ENCODE data around the gene EIF6. TPM values are rescaled to one million over a fixed set of nuclear protein-coding genes. Genes with fewer than 3 reads are reported as not detected.

EIF6 gene
- total RNA-seq, 2 donors from 2014 or later: 127 to 132 TPM

GRCh38 chr20:35238735-35239134 lies 45.8 kb downstream of the EIF6 start:
- peaks cover 50% of the 10 kb centered on the region for H3K9me3 Mint-ChIP-seq
- no peaks in the 10 kb centered on the region for H3K27me3 Mint-ChIP-seq (ENCODE audit: insufficient read depth)
- Histone ChIP-seq H3K4me1 (ENCODE audit: control insufficient read depth, insufficient read depth, low read length) (peaks cover 8% of the 10 kb centered on the region), H3K9ac (ENCODE audit: extremely low read depth, low read length, poor library complexity, severe bottlenecking) (no peak overlapping the region), H3K27ac (ENCODE audit: low read depth, low read length) (no peak overlapping the region), H3K36me3 (ENCODE audit: control insufficient read depth, insufficient read depth, low read length) (no peaks in the 10 kb centered on the region), H3K27me3 (ENCODE audit: control insufficient read depth, insufficient read depth, low read length, poor library complexity, severe bottlenecking) (no peaks in the 10 kb centered on the region), H3K9me3 (ENCODE audit: control insufficient read depth, low read length) (peaks cover 7% of the 10 kb centered on the region), H3K4me3 (ENCODE audit: low read length) (no peak overlapping the region)
- peaks cover 14% of the 10 kb centered on the region for H3K4me1 Mint-ChIP-seq
- H3K27ac Mint-ChIP-seq: no peak overlapping the region
- 86 to 100% methylated on average over 1 to 5 of the region's 5 CpGs for WGBS, 2 experiments (ENCODE audit: insufficient coverage in 1 of 2, insufficient read length in 1 of 2)
- H3K4me3 Mint-ChIP-seq: no peak overlapping the region
- TF ChIP-seq CTCF (conservative IDR thresholded peaks at IDR 0.05): no peak
- H3K36me3 Mint-ChIP-seq (ENCODE audit: low read depth): no peaks in the 10 kb centered on the region
- DNase-seq: no peak

DNA sequence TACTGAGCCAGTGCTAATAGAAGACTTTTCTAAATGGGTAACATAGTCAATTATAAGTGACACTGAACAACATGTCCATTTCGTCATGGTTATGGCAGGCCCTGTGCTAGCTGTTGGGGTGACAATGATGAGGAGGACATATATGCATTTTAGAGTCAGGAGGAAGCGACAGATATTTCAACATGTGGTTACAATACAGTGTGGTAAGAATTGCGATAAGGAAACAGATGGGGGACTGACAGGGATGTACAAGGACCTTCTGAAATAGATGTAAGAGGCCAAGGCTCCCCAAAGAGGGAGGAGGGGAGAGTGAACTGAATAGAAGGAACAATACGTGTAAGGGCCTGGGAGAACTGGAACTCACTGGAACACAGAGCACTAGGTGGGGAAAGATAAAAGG lies 46.4 kb downstream of the EIF6 start:
- no peaks in the 10 kb centered on the region for H3K36me3 Mint-ChIP-seq (ENCODE audit: low read depth)
- DNase-seq: no peak
- H3K27ac ChIP-seq (ENCODE audit: low read depth, low read length): no peak overlapping the region
- no peak overlapping the region for H3K9ac ChIP-seq (ENCODE audit: extremely low read depth, low read length, poor library complexity, severe bottlenecking)
- TF ChIP-seq CTCF (conservative IDR thresholded peaks at IDR 0.05): no peak
- no peak overlapping the region for H3K27ac Mint-ChIP-seq
- H3K27me3 Mint-ChIP-seq (ENCODE audit: insufficient read depth): no peaks in the 10 kb centered on the region
- peaks cover 14% of the 10 kb centered on the region for H3K4me1 Mint-ChIP-seq
- H3K9me3 Mint-ChIP-seq: peaks cover 44% of the 10 kb centered on the region
- peaks cover 8% of the 10 kb centered on the region for H3K4me1 ChIP-seq (ENCODE audit: control insufficient read depth, insufficient read depth, low read length)
- H3K27me3 ChIP-seq (ENCODE audit: control insufficient read depth, insufficient read depth, low read length, poor library complexity, severe bottlenecking): no peaks in the 10 kb centered on the region
- H3K9me3 ChIP-seq (ENCODE audit: control insufficient read depth, low read length): peaks cover 7% of the 10 kb centered on the region
- no peak overlapping the region for H3K4me3 ChIP-seq (ENCODE audit: low read length)
- no peaks in the 10 kb centered on the region for H3K36me3 ChIP-seq (ENCODE audit: control insufficient read depth, insufficient read depth, low read length)
- H3K4me3 Mint-ChIP-seq: no peak overlapping the region
- WGBS, 2 experiments (ENCODE audit: insufficient coverage in 1 of 2, insufficient read length in 1 of 2): 87 to 96% methylated on average over 4 of the region's 4 CpGs

GRCh38 chr20:35237486-35237885 lies 47.1 kb downstream of the EIF6 start:
- peaks cover 41% of the 10 kb centered on the region for H3K9me3 Mint-ChIP-seq
- no peak for TF ChIP-seq CTCF (conservative IDR thresholded peaks at IDR 0.05)
- Histone ChIP-seq H3K27ac (ENCODE audit: low read depth, low read length) (no peak overlapping the region), H3K27me3 (ENCODE audit: control insufficient read depth, insufficient read depth, low read length, poor library complexity, severe bottlenecking) (no peaks in the 10 kb centered on the region), H3K36me3 (ENCODE audit: control insufficient read depth, insufficient read depth, low read length) (no peaks in the 10 kb centered on the region), H3K4me3 (ENCODE audit: low read length) (no peak overlapping the region), H3K9ac (ENCODE audit: extremely low read depth, low read length, poor library complexity, severe bottlenecking) (no peak overlapping the region), H3K9me3 (ENCODE audit: control insufficient read depth, low read length) (peaks cover 7% of the 10 kb centered on the region), H3K4me1 (ENCODE audit: control insufficient read depth, insufficient read depth, low read length) (peaks cover 8% of the 10 kb centered on the region)
- no peak overlapping the region for H3K27ac Mint-ChIP-seq
- H3K4me1 Mint-ChIP-seq: peaks cover 14% of the 10 kb centered on the region
- H3K27me3 Mint-ChIP-seq (ENCODE audit: insufficient read depth): no peaks in the 10 kb centered on the region
- H3K36me3 Mint-ChIP-seq (ENCODE audit: low read depth): no peaks in the 10 kb centered on the region
- DNase-seq: no peak
- H3K4me3 Mint-ChIP-seq: no peak overlapping the region
